Stimulated activated CD8-positive, alpha-beta memory T cell treated with anti-CD3 and anti-CD28 coated beads, Interleukin-2, amount 100 ng/mL, for 1 hour (primary cell): ENCODE results near the gene ERICH6.
"Not testable (repeated sequence)": the region's sequence is repeated elsewhere in the genome, so short reads cannot be mapped to it uniquely, and the experiment has no call there.

ENCODE experiments used
- DNase-seq, 2 donors: peaks; one replicate each; pipeline ENCODE4 v3.0.0-alpha.2; 2020; ENCODE audit warnings: low read depth in 2 of 2

The ERICH6 gene

DNA sequence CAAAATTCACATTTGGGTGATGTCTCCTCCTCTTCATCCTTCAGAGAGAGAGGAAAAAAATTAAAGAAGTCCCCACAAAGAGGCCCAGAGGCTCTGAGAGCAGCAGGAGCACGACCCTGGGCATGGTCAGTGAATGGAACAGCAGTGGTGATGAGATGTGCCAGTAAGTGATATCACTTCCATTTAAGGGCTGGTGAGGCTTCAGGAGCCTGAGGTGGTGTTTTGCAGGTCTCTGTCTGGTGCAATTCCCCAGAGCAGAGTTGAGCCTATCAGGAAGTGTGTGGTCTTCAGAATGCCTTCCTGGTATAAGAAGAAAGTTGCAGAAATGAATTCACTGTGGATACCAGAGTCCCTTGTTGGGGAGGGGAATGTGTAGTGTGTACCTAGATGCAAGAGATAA, 21.4 kb downstream of the ERICH6 start:
- DNase-seq: no peak

DNA sequence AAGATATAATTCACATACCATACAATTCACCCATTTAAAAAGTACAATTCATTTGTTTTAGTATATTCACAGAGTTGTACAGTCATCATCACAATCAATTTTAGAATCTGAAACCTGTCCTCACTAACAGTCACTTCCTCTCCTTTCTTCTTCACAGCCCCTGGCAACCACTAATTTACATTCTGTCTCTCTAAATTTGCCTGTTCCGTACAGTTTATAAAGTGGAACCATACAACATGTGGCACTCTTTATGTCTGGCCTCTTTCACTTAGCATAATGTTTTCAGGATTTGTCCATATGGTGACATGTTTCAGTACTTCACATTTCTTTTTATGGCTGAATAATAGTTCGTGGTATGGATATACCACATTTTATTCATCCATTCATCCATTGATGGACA, 22.7 kb downstream of the ERICH6 start:
- no peak for DNase-seq

DNA sequence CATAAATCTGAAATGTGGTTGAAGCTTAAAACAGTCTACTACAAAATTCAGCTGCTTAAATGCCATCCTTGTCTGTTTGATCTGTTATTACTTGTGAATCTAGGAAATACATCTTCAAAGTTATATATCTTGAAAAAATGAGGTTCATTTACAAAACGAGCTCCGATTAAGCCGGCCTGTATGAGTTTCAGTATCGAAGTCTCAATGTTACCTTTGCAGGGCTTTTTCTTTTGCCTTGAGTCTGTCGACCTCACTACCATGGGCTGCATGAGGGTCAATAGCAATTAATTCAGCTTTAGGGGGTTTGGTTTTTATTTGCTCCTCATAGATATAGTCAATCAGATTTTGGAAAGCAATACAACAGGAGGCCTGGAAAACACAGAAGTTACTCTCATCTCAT, 23.2 kb downstream of the ERICH6 start:
- DNase-seq: no peak

DNA sequence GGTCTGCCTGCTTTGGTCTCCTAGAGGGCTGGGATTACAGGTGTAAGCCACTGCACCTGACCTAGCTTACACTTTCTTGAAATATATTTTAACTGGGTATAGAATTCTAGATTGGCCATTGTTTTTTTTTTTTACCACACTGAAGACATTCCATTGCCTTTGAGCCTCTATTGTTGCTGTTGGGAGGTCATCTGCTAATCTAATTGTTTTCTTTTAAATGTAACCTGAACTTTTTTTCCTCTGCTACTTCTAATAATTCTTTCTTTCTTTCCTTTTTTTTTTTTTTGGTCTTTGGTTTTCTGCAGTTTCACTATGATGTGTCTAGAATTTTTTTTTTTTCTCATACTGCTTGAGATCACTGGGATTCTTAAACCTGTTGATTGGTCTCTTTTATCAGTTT, 28.1 kb downstream of the ERICH6 start:
- DNase-seq: no peak

DNA sequence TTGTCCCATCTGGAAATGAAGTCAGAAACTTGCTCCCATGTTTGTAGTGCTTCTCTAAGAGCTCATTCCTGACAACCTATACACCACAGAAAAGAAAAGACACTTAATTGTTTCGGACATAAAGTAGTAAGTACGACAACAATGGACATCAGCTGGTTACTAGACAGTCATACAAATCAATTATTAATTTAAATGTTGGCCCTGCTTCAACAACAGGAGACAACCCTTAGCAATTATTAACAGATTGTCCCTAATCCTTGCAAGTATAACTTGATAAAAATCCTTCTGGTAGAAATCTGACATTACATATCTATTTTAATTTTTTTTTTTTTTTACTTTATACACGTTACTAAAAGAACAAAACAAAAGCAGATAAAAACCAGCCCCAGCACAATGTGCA, 29.8 kb downstream of the ERICH6 start:
- no peak for DNase-seq

DNA sequence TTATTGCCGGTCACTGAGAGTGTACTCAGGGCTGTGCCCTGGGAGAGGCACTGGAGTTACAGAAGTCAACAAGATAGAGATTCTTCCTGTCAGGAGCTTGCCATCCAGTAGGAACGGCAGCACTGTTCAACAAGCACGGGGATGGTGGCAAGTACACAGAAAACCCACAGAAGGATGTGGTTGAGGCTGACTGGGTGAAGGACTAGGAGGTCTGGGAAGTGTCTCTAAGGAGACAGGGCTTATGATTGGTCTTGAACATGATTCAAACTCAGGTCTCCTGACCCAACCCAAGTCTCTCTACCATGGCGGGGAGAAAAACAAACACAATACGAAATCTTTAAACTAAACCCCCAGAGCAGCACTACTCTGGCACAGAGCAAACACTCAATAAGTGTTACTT, 37.6 kb downstream of the ERICH6 start:
- no peak for DNase-seq

DNA sequence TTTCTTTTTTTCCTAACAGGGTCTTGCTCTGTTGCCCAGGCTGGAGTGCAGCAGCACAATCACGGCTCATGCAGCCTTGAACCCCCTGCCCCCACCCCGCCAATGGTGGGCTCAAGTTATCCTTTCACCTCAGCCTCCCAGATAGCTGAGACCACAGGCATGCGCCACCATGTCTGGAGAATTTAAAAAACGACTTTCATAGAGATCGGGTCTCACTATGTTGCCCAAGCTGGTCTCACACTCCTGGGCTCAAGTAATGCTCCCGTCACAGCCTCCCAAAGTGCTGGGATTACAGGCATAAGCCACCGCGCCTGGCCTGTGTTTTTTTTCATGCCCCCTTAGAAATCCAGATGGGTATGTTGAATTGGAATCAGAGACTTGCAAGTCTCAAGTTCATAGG, 40.3 kb downstream of the ERICH6 start:
- no peak for DNase-seq

DNA sequence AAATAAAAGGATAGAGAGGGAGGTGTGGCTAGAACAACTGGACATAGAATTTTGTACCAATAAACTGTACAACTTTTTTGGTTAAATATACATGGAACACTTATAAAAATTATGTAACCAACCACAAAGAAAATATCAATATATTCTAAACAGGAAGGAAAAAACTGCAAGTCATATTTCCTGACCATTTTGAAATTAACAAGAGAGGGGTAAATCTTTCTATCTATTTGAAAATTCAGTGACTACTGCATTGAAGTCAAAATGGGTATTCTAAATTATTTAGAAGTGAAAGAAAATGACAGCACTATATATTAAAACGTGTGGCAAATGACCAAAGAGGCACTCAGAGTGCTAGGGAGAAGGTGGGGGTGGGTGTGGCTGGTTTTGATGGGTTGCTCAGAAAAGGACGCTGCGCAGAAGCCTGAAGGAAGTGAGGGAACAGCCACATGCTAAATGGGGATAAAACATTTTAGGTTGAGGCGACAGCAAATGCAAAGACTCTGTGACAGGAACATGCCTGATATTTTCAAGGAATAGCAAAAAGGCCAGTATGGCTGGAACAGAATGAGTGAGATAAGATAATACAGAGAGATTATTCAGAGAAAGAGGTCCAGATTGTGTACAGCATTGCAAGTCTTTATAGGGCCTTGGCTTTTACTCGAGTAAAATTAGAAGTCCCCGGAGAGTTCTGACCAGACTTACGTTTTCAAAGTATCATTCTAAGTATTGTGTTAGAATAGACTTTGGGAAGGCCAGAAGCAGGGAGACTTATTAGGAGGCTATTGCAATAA, 41.1 kb downstream of the ERICH6 start:
- DNase-seq: no peak

DNA sequence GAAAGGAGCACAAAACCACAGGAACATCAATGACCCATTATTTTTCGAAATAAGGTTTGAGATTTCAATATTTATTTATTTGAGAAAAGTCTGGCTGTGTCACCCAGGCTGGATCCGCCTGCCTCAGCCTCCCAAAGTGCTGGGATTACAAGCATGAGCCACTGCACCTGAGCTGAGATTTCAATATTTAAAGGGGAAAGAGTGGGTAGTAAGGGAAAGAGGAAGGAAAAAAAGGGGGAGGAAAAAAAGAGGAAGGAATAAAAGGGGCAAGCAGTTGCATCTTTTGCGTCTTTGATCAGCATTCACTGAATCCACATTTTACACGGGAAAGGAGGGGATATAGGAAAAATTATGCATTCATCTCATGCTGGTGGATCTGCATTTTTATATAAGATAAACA, 47.4 kb downstream of the ERICH6 start:
- no peak for DNase-seq

DNA sequence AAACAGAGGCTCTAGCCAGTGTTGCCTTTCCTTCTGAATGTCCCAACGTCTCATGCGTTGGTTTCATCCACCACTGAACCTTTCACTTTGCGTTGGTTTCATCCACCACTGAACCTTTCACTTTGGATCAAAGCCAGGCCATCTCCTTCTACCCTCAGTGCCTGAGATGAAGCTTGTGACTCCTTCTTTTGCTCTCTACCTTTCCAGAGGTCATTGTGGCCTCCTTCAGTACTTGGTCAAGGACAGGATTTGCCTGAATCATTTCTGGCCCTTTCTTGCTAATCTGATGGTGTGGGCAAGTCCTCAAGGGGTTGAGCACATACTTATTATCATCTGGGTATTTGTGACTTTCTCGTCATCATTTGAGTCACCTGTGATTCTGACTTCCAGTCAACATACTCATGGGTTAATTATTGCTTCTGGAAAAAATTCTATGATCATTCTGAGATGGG, 50.6 kb downstream of the ERICH6 start:
- no peak for DNase-seq

DNA sequence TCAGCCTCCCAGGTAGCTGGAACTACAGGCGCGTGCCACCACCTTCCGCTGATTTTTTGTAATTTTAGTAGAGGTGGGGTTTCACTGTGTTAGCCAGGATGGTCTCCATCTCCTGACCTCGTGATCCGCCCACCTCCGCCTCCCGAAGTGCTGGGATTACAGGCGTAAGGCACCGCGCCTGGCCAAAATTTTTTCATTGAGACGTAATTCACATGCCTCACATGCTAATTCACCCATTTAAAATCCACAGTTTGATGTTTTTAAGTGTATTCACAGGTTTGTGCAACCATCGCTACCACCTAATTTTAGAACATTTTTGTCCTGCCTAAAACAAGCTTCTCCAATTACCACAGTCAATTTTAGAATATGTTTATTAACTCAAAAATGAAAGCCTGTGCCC, 63.5 kb downstream of the ERICH6 start:
- DNase-seq: no peak

DNA sequence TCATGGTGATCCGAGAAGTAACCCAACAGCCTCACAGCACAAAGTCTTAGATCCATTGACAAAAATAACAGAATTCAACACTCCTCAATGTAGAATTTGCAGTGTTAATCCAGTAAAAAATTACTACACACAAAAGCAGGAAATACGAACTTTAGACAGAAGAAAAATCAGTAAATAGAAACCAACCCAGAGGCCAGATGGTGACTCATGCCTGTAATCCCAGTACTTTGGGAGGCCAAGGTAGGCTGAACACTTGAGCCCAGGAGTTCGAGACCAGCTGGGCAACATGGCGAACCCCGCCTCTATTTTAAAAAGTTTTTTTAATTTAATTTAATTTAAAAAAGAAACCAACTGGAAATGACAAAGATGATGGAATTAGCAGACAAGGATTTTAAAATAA, 64.5 kb downstream of the ERICH6 start:
- DNase-seq: no peak

DNA sequence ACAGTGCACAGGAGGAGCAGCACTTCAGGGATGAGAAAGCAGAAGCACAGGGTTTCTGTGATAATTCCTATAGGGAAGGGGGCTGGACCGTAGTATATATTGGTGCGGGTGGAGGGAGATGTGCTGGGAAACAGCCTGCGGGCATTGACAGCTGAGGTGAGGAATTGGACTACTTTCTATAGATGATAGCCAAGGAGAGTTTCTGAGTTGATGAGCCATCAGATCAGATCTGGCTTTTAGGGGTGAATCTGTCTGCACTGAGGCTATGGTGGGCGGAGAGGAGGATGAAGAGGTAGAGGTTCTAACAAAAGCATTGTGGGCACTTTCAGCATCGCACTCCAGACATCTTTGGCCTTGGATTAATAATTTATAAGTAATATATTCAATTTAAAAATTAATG, 67.5 kb downstream of the ERICH6 start:
- DNase-seq: no peak

DNA sequence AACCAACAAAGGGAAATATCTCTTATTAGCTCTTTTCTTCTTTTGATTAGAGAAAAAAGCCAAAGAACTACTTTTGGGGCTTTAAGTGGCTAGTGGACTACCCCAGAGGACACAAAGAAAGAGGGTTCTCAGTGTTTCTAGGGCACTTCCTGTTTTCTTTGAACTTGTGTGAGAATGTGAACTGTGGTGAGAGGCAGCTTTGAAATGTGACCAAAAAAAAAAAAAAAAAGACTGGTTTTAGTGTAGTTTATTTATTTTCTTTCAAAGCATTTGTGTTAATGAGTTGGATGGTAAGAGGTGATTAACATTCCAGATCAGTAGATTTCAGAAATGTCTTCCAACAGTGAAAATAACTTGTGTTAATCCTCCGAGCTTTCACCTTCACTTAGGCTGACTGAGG, 68.2 kb downstream of the ERICH6 start:
- no peak for DNase-seq

DNA sequence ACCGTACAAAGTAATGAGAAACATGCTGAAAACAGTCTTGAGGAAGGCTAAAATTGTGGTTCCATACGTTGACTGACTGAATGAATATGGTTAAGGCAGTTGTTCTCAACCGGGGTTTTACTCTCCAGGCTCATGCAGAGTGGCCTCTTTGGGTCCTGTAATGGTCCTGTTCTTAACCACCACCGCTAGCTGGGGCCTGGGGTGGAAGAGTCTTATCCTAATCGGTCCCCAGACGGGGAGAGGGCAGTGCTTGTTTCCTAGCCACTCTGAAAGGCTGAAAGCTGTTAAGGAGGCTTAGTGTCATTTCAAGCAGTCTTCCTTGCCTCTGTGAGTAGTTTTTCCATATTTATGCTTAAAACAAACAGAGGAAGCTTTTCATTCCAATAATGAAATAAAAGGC, 68.6 kb downstream of the ERICH6 start:
- DNase-seq: no peak

DNA sequence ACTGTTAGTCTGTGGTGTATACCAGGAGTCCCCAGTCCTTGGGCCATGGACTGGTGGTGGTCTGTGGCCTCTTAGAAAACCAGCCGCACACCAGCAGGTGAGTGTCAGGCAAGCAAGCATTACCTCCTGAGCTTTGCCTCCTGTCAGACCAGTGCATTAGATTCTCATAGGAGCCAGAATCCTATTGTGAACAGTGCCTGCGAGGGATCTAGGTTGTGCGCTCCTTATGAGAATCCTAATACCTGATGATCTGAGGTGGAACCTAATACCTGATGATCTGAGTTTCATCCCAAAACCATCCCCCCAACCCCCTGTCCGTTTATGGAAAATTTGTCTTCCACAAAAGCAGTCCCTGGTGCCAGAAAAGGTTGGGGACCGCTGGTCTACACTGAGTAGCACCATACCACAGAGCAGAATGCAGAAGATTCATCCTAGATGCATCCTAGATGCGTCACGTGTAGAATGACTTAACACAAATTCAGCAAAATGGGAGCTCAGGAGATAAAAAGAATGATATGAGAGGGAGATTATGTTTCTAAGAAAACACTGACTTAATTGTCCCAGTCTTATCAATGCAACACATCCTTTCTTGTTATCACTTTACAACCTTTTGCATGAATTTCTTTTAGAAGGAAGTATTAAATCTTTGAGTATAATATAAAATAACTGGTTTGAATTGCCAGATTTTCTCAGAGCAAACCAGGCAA, 72.1 kb downstream of the ERICH6 start:
- DNase-seq: no peak

DNA sequence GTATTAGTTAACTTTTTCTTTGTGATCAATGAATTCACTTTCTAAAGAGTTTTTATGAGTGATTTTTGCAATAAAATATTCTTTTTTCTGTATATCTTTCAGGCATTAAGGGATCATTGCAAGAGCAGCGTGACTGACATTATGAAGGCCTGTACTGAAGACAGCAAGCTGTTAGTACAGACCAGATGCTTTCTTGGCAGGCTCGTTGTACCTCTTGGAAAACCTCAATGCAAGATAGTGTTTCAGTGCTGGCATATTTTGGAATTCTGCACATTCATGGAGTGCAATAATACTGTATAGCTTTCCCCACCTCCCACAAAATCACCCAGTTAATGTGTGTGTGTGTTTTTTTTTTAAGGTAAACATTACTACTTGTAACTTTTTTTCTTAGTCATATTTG, 76.2 kb downstream of the ERICH6 start:
- DNase-seq: no peak

DNA sequence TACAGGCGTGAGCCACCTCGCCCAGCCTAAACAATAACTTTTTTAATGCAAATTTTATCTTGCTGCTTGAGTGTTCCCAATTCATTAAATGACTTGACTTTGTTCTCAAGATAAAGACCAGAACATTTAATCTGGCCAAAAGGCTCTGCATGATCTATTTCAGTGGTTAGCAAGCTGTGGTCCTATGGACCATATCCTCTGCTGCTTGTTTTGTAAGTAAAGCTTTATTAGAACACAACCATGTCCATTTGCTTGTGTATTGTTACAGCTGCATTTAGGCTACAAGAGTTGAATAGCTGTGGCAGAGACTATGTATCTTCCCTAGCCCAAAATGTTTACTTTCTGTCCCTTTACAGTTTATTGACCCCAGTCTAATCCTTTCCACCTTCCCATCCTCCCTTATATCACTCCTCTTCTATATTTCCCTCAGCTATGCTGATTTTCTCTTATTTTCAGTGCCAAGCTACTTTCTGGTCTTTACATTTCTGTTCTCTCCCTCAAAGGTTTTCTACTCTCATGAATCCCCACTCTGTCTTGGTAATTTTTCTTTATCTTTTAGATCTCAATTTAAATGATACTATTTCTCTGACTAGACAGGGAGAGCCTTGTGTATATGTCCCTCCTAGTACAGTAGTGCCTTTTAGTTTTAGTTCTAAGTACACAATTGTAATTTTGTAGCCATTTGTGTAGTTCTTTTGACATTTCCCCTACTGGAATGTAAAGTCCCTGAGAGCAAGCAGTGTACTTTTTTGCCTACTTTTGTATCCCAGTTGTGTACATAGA, 77.4 kb downstream of the ERICH6 start:
- no peak for DNase-seq

DNA sequence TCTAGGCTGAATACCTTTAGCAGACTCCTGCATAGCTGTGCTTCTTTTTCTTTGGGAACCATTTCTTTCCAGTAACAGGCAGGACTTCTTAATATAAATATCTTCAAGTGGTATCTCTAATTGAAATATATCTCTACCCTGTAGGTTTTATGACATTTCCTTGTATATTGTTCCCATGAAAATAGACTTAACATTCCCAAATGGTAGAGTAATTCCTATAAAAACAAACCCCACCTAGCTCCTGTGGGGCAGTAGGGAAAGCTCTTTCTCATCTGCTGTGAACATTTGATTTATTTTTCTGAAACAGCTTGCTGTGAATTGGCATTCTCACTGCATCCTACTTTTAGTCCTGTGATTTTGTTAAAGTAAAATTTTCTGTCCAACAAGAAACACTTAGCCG, 79.8 kb downstream of the ERICH6 start:
- no peak for DNase-seq

DNA sequence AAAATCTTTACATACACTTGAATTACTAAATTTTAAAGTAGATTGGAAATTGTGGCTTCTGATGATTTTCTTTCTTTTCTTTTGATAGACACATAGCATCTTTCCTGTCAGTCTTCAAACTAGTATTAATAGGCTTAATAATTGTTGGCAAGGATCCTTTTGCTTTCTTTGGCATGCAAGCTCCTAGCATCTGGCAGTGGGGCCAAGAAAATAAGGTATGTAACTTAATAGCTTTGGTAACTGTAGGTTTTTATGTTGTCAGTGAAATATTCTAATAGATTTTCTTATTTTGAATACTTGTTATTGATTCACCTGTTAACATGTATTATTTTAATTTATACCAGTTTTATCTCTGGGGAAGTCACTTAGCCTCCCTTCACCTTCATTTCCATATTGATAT, 80.8 kb downstream of the ERICH6 start:
- DNase-seq: not testable (repeated sequence)

DNA sequence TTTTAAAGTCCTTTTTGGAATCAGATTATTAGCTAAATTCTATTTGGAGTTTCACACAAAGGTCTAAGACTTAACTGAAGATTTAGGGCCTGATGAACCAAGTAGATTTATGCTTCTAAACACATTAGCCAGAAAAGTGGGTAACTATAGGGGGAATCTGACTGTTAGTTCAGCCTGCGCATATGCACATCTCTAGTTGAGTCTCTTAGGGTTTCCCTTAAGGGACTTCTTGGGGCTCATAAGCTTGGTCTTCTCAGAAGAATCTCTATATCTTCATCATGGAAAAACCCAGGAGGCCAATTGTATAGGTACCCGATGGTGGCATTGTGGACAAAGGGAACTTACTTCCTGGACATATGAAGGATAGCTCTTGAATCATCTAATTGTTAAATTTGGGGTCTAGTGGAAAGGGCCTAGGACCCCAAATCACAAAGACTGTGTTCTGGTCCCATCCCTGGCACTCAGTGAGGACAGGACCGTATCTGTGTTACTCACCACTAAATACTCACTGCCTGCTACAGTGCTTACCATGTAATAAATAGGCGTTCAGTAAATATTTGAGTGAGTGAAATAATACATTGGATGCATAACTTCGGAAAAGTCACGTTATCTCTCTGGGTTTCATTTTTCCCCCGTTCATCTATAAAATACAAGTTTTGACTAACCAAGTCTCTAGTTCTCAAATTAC, 83.6 kb downstream of the ERICH6 start:
- no peak for DNase-seq
